Naive B cell (primary cell): ENCODE results near the gene ESPN. TPM values are rescaled to one million over a fixed set of nuclear protein-coding genes. Genes with fewer than 3 reads are reported as not detected.
"Not testable (repeated sequence)": the region's sequence is repeated elsewhere in the genome, so short reads cannot be mapped to it uniquely, and the experiment has no call there.

Experiments used
- ATAC-seq, 2 donors: fragments of 150-1000 bp; cut with Tn5 transposase; 2 replicates each; pipeline ENCODE4 v1.10.0; 2021; ENCODE audit warnings: low read depth in 2 of 2, mild to moderate bottlenecking in 2 of 2, moderate library complexity in 2 of 2
- DNase-seq: peaks from one replicate; pipeline ENCODE4 v3.0.0; 2022
- H3K27ac Mint-ChIP-seq, 6 donors: one replicate each; pipeline ENCODE4 v1.8.0; 2020 to 2022; ENCODE audit warnings: mild to moderate bottlenecking in 6 of 6, mixed read lengths in 6 of 6, moderate library complexity in 5 of 6, inconsistent platforms in 2 of 6
- H3K27me3 Mint-ChIP-seq, 3 donors: one replicate each; pipeline ENCODE4 v1.8.0; 2021 to 2022; ENCODE audit warnings: mixed read lengths in 3 of 3, mild to moderate bottlenecking in 1 of 3
- H3K36me3 Mint-ChIP-seq, 2 donors: one replicate each; pipeline ENCODE4 v1.8.0; 2020 to 2022; ENCODE audit warnings: mixed read lengths in 2 of 2, inconsistent platforms in 1 of 2, mild to moderate bottlenecking in 1 of 2
- H3K4me1 Mint-ChIP-seq, 3 donors: one replicate each; pipeline ENCODE4 v1.8.0; 2020 to 2022; ENCODE audit warnings: mixed read lengths in 3 of 3, inconsistent platforms in 1 of 3, mild to moderate bottlenecking in 1 of 3, moderate library complexity in 1 of 3
- H3K4me3 Mint-ChIP-seq, 8 donors: one replicate each; pipeline ENCODE4 v1.8.0; 2020 to 2022; ENCODE audit warnings: mild to moderate bottlenecking in 8 of 8, mixed read lengths in 8 of 8, moderate library complexity in 8 of 8, inconsistent platforms in 2 of 8
- H3K9me3 Mint-ChIP-seq, 7 donors: one replicate each; pipeline ENCODE4 v1.8.0; 2020 to 2022; ENCODE audit warnings: mixed read lengths in 7 of 7, mild to moderate bottlenecking in 5 of 7, inconsistent platforms in 2 of 7, moderate library complexity in 1 of 7
- polyA plus RNA-seq, 6 donors: library from polyadenylated mRNA; unstranded; fragments of 300-500 nt; fragmentation: Illumina TruSeq; gene quantifications; one replicate each; pipeline ENCODE4 v1.2.3, GENCODE V29; 2021; ENCODE audit warnings: low read depth in 6 of 6

ESPN gene
- polyA plus RNA-seq, 6 donors from 2014 or later = not detected

DNA sequence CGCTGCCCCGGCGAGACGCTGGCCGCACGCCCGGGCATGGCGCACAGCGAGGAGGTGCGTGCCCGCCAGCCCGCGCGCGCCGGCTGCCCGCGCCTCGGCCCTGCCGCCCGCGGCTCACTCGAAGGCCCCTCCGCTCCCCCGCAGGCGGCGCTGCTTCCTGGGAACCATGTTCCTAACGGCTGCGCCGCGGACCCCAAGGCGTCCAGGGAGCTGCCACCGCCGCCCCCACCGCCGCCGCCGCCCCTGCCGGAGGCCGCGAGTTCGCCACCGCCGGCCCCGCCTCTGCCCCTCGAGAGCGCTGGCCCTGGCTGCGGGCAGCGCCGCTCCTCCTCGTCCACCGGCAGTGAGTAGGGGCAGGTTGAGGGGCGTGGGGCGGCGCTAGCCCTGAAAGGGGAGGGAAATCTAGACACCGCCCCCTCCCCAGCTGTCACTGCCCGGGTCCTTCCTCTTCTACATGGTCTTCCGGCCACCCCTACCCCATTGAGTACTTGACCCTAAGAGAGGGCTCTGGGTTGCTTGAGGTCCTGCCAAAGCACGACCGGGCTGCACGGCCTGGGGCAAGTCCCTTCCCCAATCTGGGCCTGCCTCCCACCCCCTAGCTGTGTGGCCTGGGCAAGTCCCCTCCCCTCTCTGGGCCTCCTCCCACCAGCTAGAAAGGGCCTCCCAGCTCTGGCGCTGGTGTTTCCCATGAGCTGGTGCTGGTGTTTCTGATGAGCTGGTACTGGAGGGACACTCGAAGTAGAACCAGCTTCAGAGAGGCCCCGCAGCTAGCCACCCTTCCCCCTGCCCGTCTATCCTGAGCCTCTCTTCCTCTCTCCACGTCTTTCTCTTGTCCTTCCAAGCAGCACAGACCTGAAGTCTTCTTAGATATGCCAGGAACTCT is 24.4 kb downstream of the ESPN start:
- peak overlapping the region in 1 of 6 donors; percentile 55 for H3K27ac Mint-ChIP-seq
- peak in 1 of 2 donors; percentile 16 for ATAC-seq
- H3K9me3 Mint-ChIP-seq = no peaks in the 10 kb centered on the region
- H3K36me3 Mint-ChIP-seq = peaks cover 0 to 8% of the 10 kb centered on the region in 2 donors
- H3K27me3 Mint-ChIP-seq = peaks cover 32 to 86% (median 61%) of the 10 kb centered on the region in 3 donors
- H3K4me1 Mint-ChIP-seq = peaks cover 11 to 23% (median 15%) of the 10 kb centered on the region in 3 donors
- H3K4me3 Mint-ChIP-seq = peak overlapping the region in 7 of 8 donors; percentile 48 to 90 (median 68)
- no peak for DNase-seq

DNA sequence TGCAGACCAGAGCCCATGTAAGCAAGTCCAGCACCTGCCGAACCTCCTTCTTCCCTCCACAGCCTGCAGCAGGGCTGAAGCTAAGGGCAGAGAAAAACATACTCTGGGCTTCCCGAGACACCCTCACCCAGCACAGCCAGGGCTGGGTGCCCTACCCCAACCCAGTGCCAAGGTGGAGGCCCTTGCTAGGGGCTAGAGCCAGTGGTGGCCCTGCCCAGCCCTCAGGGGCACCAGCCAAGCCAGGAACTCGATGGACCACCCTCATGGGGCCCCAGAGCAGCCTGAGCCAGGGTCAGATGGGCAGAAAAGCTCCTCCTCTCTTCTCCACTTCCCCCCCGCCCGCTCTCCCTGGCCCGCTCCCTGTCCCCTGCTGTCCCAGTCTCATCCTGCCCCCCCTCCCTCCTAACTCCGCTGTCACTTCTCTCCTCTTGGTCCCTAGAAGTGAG is 25.5 kb downstream of the ESPN start:
- H3K9me3 Mint-ChIP-seq = no peaks in the 10 kb centered on the region
- H3K27ac Mint-ChIP-seq = no peak overlapping the region
- no peak for DNase-seq
- no peak for ATAC-seq
- H3K27me3 Mint-ChIP-seq = peaks cover 28 to 80% (median 53%) of the 10 kb centered on the region in 3 donors
- H3K36me3 Mint-ChIP-seq = peaks cover 0 to 8% of the 10 kb centered on the region in 2 donors
- H3K4me3 Mint-ChIP-seq = peak overlapping the region in 3 of 8 donors; percentile 57 to 84 (median 66)
- peaks cover 11 to 23% (median 15%) of the 10 kb centered on the region in 3 donors for H3K4me1 Mint-ChIP-seq

- H3K27me3 Mint-ChIP-seq = peaks cover 26 to 77% (median 50%) of the 10 kb centered on the region in 3 donors
These were observed 25.9 kb downstream of the ESPN start for GRCh38 chr1:6450486-6450885.

GRCh38 chr1:6450943-6451373 is 26.4 kb downstream of the ESPN start:
- Mint-ChIP-seq H3K4me3 (no peak overlapping the region), H3K36me3 (peaks cover 0 to 8% of the 10 kb centered on the region in 2 donors), H3K27ac (no peak overlapping the region), H3K4me1 (peaks cover 11 to 23% (median 15%) of the 10 kb centered on the region in 3 donors), H3K9me3 (no peaks in the 10 kb centered on the region), H3K27me3 (peaks cover 26 to 76% (median 45%) of the 10 kb centered on the region in 3 donors)
- ATAC-seq (no peak), DNase-seq (no peak)

More at GRCh38 chr1:6450486-6450885, 25.9 kb downstream of the ESPN start:
- not testable (repeated sequence) for H3K9me3 Mint-ChIP-seq, H3K27ac Mint-ChIP-seq, H3K4me3 Mint-ChIP-seq, DNase-seq, ATAC-seq, H3K36me3 Mint-ChIP-seq
- peaks cover 11 to 23% (median 15%) of the 10 kb centered on the region in 3 donors for H3K4me1 Mint-ChIP-seq

- Mint-ChIP-seq H3K4me1 (peaks cover 8 to 15% (median 8%) of the 10 kb centered on the region in 3 donors), H3K4me3 (peak overlapping the region in 1 of 8 donors; percentile 15), H3K27me3 (peaks cover 32 to 70% (median 53%) of the 10 kb centered on the region in 3 donors), H3K27ac (peak overlapping the region in 1 of 6 donors; percentile 70)
- not testable (repeated sequence) for H3K36me3 Mint-ChIP-seq, DNase-seq, H3K9me3 Mint-ChIP-seq, ATAC-seq
These were observed 29.6 kb downstream of the ESPN start for GRCh38 chr1:6453895-6454855.

DNA sequence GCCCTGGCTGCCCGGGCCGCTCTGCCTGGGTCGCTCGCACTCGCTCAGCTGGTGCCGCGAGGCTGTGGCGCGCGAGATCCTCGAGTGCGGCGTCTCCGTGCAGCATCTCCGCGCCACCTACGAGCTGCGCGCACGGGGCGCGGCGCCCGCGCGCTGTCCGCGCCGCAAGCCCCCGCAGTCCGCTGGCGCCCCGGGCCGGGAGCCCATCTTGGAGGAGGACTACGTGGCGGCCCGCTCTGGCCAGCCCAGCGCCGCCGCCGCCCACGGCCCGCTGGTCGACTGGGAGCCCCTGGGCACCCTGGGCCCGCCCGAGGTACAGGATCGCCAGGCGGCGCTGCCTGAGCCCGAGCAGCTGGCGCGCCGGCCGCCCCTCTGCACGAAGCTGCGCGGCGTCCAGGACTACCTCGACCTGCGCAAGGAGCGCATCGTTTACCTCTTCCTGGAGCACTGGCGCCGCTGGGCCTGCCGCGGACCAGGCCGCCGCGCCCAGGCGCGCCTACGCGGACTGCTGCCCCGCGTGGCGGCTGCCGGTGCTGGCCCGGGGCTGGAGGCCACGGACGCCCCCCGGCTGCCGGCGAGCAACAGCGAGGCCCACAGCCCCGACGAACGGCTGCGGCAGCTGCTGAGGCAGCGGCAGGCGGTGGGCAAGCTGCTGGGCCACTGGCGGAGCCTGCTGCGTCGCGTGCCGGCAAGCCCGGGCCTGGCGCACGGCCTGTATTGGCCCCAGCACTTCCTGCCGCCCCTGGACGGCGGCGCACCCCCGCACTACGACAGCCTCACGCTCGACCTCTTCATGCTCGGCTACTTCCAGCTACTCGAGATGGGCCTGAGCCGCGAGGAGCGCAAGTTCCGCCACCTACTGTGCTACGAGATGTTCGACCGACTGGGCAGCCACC is 30.5 kb downstream of the ESPN start:
- H3K9me3 Mint-ChIP-seq = no peaks in the 10 kb centered on the region
- H3K4me1 Mint-ChIP-seq = peaks cover 4 to 14% (median 6%) of the 10 kb centered on the region in 3 donors
- H3K27ac Mint-ChIP-seq = no peak overlapping the region
- ATAC-seq (no peak), DNase-seq (no peak)
- peak overlapping the region in 1 of 8 donors; percentile 42 for H3K4me3 Mint-ChIP-seq
- H3K27me3 Mint-ChIP-seq = peaks cover 30 to 67% (median 51%) of the 10 kb centered on the region in 3 donors
- H3K36me3 Mint-ChIP-seq = peaks cover 0 to 8% of the 10 kb centered on the region in 2 donors

DNA sequence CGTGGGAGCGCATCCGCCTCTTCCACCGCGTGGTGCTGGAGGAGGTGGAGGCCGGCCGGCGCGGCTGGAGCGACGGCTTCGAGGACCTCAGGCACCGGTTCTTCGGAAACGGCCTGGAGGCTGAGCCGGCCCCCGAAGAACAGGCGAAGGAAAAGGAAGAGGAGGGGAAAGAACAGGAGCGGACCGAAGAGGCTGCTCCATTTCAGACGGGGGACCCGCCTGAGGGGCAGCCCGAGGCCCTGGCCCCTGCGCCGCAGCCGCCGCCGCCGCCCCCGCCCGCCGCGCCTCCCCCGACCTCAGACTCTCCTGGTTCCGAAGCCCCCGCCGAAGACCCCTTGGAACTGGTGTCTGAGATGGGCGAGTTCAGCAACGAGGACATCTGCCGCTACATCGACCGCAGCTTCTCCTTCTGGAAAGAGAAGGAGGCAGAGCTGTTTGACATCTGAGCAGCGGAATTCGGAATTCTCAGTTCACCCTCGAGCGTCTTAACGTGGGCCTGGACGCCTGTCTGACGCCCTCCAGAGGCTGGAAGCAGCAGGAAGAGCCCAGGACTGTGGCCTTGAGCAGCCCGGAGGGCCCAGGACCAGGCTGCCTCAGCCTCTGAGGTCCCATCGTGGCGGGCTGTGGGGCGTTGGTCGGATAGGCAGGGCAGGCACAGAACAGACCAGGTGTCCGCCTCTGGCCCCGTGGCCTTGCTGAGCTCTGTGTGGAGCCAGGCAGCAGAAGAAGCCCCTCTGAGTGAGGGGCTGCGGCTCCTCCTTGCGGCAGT is 31.4 kb downstream of the ESPN start:
- not testable (repeated sequence) for ATAC-seq, H3K36me3 Mint-ChIP-seq, H3K27ac Mint-ChIP-seq, DNase-seq, H3K9me3 Mint-ChIP-seq
- Mint-ChIP-seq H3K27me3 (peaks cover 25 to 67% (median 49%) of the 10 kb centered on the region in 3 donors), H3K4me3 (peak overlapping the region in 1 of 8 donors; percentile 59), H3K4me1 (peaks cover 12 to 23% (median 13%) of the 10 kb centered on the region in 3 donors)

DNA sequence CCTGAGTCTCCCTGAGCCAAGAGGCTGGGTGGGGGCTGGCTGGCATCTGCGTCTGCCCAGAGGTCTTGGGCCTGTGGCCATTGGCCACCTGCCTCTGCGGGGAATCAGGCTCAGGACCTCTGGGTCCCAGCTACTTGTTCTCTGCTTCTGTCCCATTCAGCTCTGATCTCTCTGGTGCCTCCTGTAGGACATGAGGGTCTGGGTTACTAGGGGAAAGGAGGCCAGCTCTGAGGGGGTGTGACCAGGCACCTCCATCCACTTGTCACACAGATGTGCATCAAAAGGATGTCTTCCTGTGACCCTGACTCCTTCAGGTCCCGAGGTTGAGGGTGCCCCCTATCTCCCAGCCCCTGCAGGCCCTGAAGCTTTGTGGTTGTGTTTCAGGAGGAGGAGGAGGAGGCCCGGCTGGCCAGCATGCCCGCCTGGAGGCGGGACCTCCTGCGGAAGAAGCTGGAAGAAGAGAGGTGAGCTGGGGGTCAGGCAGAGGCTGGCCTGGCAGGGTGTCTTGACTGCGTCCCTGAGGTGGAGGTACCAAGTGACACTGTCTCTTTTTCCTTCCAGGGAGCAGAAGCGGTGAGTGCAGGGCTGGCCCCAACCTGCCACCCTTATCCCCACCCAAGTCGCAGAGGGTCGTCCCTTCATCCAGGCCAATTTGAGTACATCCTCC is 32.4 kb downstream of the ESPN start:
- no peak overlapping the region for H3K4me3 Mint-ChIP-seq
- ATAC-seq (no peak), DNase-seq (no peak)
- peaks cover 12 to 23% (median 13%) of the 10 kb centered on the region in 3 donors for H3K4me1 Mint-ChIP-seq
- H3K36me3 Mint-ChIP-seq = peaks cover 0 to 8% of the 10 kb centered on the region in 2 donors
- no peaks in the 10 kb centered on the region for H3K9me3 Mint-ChIP-seq
- peaks cover 24 to 65% (median 49%) of the 10 kb centered on the region in 3 donors for H3K27me3 Mint-ChIP-seq
- H3K27ac Mint-ChIP-seq = no peak overlapping the region

DNA sequence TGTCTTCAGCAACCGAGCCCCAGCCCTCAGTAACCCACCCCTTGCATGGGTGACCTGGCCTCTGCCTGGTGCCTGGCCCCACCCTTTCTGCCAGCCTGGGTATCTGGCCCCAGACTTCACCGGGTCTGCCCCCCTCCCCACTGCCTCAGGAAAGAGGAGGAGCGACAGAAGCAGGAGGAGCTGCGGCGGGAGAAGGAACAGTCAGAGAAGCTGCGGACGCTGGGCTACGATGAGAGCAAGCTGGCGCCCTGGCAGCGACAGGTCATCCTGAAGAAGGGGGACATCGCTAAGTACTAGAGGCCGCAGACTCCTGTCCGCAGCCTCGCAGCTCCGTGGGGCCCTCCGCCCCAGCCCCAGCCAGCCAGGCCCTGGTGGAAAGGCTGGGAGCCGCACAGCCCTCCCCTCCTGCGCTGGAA is 35.3 kb downstream of the ESPN start:
- Mint-ChIP-seq H3K27ac (peak overlapping the region in 2 of 6 donors; percentile 49 to 84), H3K4me1 (peaks cover 11 to 19% (median 13%) of the 10 kb centered on the region in 3 donors), H3K4me3 (peak overlapping the region in 3 of 8 donors; percentile 70 to 74 (median 72)), H3K36me3 (no peaks in the 10 kb centered on the region), H3K9me3 (peaks cover 0 to 1% (median 0%) of the 10 kb centered on the region in 7 donors), H3K27me3 (peaks cover 37 to 66% (median 60%) of the 10 kb centered on the region in 3 donors)
- DNase-seq (no peak), ATAC-seq (peak in 1 of 2 donors; percentile 7)

GRCh38 chr1:6460301-6461050 is 35.9 kb downstream of the ESPN start:
- Mint-ChIP-seq H3K36me3 (no peaks in the 10 kb centered on the region), H3K27ac (peak overlapping the region in 2 of 6 donors; percentile 49), H3K4me3 (peak overlapping the region in 6 of 8 donors; percentile 61 to 74 (median 69)), H3K4me1 (peaks cover 11 to 22% (median 13%) of the 10 kb centered on the region in 3 donors), H3K27me3 (peaks cover 37 to 70% (median 65%) of the 10 kb centered on the region in 3 donors), H3K9me3 (peaks cover 0 to 1% (median 0%) of the 10 kb centered on the region in 7 donors)
- peak; percentile 71 to 79 for ATAC-seq
- peak; percentile 17 for DNase-seq
